ENCODE data around the gene KCNMA1. TPM values are rescaled to one million over a fixed set of nuclear protein-coding genes. Genes with fewer than 3 reads are reported as not detected.

The KCNMA1 gene
- total RNA-seq, 2 donors from 2014 or later = 23.2 to 44.5 TPM

DNA sequence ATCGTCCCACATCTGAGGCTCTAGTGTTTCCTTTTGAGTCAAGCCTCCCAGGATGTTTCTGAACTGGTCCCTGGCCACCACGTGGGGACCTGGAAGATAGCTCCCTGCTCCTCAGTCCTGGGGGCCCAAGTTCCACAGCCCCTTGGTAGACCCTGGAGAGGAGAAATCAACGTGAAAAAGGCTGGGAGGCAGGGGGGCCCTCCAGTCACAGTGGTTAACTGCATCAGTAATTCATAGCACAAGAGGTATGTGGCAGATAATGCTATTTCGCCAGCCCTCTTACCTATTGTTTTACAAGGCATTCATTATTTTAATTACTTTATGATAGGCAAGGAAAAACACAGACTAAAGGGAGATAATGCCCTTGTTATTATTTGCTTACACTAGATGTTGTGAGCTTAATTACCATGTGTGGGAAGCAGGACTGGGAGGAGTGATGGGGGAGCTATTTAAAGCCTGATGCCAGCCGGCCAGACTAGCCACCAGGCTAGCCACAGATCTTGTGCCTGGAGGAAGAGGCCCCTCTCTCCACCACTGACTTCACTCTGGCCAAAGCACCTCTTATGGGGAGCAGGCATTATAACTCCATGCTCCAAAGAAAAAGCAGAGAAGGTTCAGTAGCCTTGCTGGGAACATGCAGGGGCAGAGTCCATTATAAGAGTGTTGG, 230.7 kb downstream of the KCNMA1 start:
- Histone ChIP-seq H3K9ac (ENCODE audit: low read depth in 2 of 2, low read length in 2 of 2) (no peak overlapping the region), H3K27me3 (no peaks in the 10 kb centered on the region), H3K4me3 (no peak overlapping the region), H3K36me3 (no peaks in the 10 kb centered on the region), H3K27ac (no peak overlapping the region), H3K9me3 (no peaks in the 10 kb centered on the region), H3K4me1 (peaks cover 23% of the 10 kb centered on the region)
- intact Hi-C loops (cut with DNase I) = no loop called here
- no peak for DNase-seq
- TF ChIP-seq, protein P1, sequence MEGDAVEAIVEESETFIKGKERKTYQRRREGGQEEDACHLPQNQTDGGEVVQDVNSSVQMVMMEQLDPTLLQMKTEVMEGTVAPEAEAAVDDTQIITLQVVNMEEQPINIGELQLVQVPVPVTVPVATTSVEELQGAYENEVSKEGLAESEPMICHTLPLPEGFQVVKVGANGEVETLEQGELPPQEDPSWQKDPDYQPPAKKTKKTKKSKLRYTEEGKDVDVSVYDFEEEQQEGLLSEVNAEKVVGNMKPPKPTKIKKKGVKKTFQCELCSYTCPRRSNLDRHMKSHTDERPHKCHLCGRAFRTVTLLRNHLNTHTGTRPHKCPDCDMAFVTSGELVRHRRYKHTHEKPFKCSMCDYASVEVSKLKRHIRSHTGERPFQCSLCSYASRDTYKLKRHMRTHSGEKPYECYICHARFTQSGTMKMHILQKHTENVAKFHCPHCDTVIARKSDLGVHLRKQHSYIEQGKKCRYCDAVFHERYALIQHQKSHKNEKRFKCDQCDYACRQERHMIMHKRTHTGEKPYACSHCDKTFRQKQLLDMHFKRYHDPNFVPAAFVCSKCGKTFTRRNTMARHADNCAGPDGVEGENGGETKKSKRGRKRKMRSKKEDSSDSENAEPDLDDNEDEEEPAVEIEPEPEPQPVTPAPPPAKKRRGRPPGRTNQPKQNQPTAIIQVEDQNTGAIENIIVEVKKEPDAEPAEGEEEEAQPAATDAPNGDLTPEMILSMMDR (IDR thresholded peaks at IDR 0.05) = no peak

GRCh38 chr10:77405771-77406241, 231.8 kb downstream of the KCNMA1 start:
- DNase-seq = peak; percentile 84
- Histone ChIP-seq H3K9ac (ENCODE audit: low read depth in 2 of 2, low read length in 2 of 2) (no peak overlapping the region), H3K4me1 (peaks cover 23% of the 10 kb centered on the region), H3K9me3 (no peaks in the 10 kb centered on the region), H3K27ac (no peak overlapping the region), H3K4me3 (no peak overlapping the region), H3K27me3 (no peaks in the 10 kb centered on the region), H3K36me3 (no peaks in the 10 kb centered on the region)
- intact Hi-C loops (cut with DNase I) = no loop called here
- TF ChIP-seq, protein P1 (IDR thresholded peaks at IDR 0.05) = no peak

GRCh38 chr10:77404810-77405209, 232.8 kb downstream of the KCNMA1 start:
- H3K4me1 ChIP-seq = peaks cover 13% of the 10 kb centered on the region
- H3K9me3 ChIP-seq = no peaks in the 10 kb centered on the region
- H3K27me3 ChIP-seq = no peaks in the 10 kb centered on the region
- no peak overlapping the region for H3K27ac ChIP-seq
- no peak for DNase-seq
- TF ChIP-seq, protein P1 (IDR thresholded peaks at IDR 0.05) = no peak
- no peak overlapping the region for H3K9ac ChIP-seq (ENCODE audit: low read depth in 2 of 2, low read length in 2 of 2)
- H3K36me3 ChIP-seq = no peaks in the 10 kb centered on the region
- intact Hi-C loops (cut with DNase I) = no loop called here
- no peak overlapping the region for H3K4me3 ChIP-seq

DNA sequence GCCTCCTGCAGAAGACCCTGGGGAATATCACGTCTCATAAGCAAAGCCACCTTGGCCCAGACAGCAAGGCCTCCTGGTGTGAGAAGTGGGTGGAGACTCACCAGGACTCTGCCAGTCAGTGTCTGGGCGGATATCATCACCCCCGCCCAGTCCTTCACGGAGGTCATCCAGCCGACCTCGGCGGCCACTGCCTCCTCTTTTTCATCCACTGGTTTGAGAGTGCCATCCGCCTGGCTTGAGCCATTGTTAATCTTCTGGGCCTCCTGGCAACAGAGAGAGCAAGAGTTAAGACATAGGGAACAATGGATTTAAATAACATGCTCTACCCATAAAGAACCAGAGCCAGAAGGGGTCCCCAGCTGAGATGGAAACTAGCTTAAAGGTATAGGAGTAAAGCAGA, 233.8 kb downstream of the KCNMA1 start:
- H3K9ac ChIP-seq (ENCODE audit: low read depth in 2 of 2, low read length in 2 of 2) = no peak overlapping the region
- peaks cover 9% of the 10 kb centered on the region for H3K4me1 ChIP-seq
- H3K27me3 ChIP-seq = no peaks in the 10 kb centered on the region
- intact Hi-C loops (cut with DNase I) = no loop called here
- no peaks in the 10 kb centered on the region for H3K36me3 ChIP-seq
- TF ChIP-seq, protein P1 (IDR thresholded peaks at IDR 0.05) = no peak
- no peaks in the 10 kb centered on the region for H3K9me3 ChIP-seq
- H3K4me3 ChIP-seq = no peak overlapping the region
- no peak overlapping the region for H3K27ac ChIP-seq
- no peak for DNase-seq

DNA sequence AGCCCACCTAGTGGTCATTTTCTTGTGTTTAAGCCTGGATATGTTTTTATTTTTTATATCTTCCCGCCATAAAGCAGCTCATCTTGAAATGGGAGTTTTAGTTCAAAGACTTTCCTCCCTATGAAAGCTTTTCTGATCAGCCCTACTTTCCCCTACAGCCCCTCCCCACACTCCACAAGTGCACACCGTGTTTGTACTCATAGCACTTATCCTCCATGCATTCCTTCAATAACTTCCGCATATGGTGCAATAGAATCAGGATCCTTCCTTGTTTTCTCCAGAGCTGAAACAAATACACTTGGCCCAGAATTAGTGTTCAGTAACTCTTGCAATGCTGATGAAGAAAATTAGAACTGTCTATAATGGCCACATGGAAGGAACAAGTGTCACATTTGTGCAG, 235.9 kb downstream of the KCNMA1 start:
- H3K4me3 ChIP-seq = no peak overlapping the region
- H3K9ac ChIP-seq (ENCODE audit: low read depth in 2 of 2, low read length in 2 of 2) = no peak overlapping the region
- no peaks in the 10 kb centered on the region for H3K9me3 ChIP-seq
- peaks cover 4% of the 10 kb centered on the region for H3K4me1 ChIP-seq
- intact Hi-C loops (cut with DNase I) = no loop called here
- no peak overlapping the region for H3K27ac ChIP-seq
- no peak for DNase-seq
- TF ChIP-seq, protein P1 (IDR thresholded peaks at IDR 0.05) = no peak
- no peaks in the 10 kb centered on the region for H3K27me3 ChIP-seq
- H3K36me3 ChIP-seq = no peaks in the 10 kb centered on the region
